SK-N-SH treated with all-trans-retinoic acid at 6 μM for 48 hours (cell line): ENCODE results near the gene HOXC13.

Source experiments
- ATAC-seq: fragments of 200-7000 bp; cut with Tn5 transposase; 3 replicates; pipeline ENCODE4 v1.9.1; 2020; ENCODE audit warnings: mild to moderate bottlenecking, moderate library complexity
- ARNTL ChIP-seq: fragments of 450-650 bp; formaldehyde crosslinking; IDR thresholded peaks from 2 replicates; pipeline ENCODE4 v1.5.0; 2020; ENCODE audit warnings: low read depth, mild to moderate bottlenecking, moderate library complexity, borderline replicate concordance
- BACH2 ChIP-seq: fragments of 250-450 bp; sonication (Bioruptor Pico); IDR thresholded peaks from 2 replicates; pipeline ENCODE4 v1.9.0; 2021; ENCODE audit warnings: mild to moderate bottlenecking, borderline replicate concordance
- CSDC2 ChIP-seq: fragments of 250-450 bp; sonication (Bioruptor Pico); IDR thresholded peaks from 2 replicates; pipeline ENCODE4 v1.5.0; 2020; ENCODE audit warnings: mild to moderate bottlenecking, moderate library complexity
- ESRRG ChIP-seq: fragments of 250-450 bp; sonication (Bioruptor Pico); IDR thresholded peaks from 2 replicates; pipeline ENCODE4 v1.6.1; 2021; ENCODE audit warnings: mild to moderate bottlenecking
- GLIS3 ChIP-seq: fragments of 250-450 bp; sonication (Bioruptor Pico); IDR thresholded peaks from 2 replicates; pipeline ENCODE4 v1.5.0; 2020; ENCODE audit warnings: mild to moderate bottlenecking, moderate library complexity
- ISL1 ChIP-seq: fragments of 250-450 bp; sonication (Bioruptor Pico); IDR thresholded peaks from 2 replicates; pipeline ENCODE4 v2.1.2; 2022; ENCODE audit warnings: mild to moderate bottlenecking, moderate library complexity
- OSR1 ChIP-seq: fragments of 250-450 bp; sonication (Bioruptor Pico); IDR thresholded peaks from 2 replicates; pipeline ENCODE4 v1.8.0; 2022; ENCODE audit warnings: moderate library complexity, mild to moderate bottlenecking, inconsistent platforms
- SNAI2 ChIP-seq: fragments of 250-450 bp; sonication (Bioruptor Pico); IDR thresholded peaks from 2 replicates; pipeline ENCODE4 v1.5.0; 2020; ENCODE audit warnings: mild to moderate bottlenecking, moderate library complexity
- TCF4 ChIP-seq: fragments of 250-450 bp; sonication (Bioruptor Pico); IDR thresholded peaks from 2 replicates; pipeline ENCODE4 v1.8.0; 2021; ENCODE audit warnings: mild to moderate bottlenecking, moderate library complexity, borderline replicate concordance
- TOX ChIP-seq: fragments of 250-450 bp; sonication (Bioruptor Pico); IDR thresholded peaks from 2 replicates; pipeline ENCODE4 v1.8.0; 2021; ENCODE audit warnings: mild to moderate bottlenecking, moderate library complexity, borderline replicate concordance
- ZC3H10 ChIP-seq: fragments of 250-450 bp; sonication (Bioruptor Pico); IDR thresholded peaks from 2 replicates; pipeline ENCODE4 v1.5.1; 2021; ENCODE audit warnings: mild to moderate bottlenecking, moderate library complexity
- ZFP3 ChIP-seq: fragments of 250-450 bp; sonication (Bioruptor Pico); IDR thresholded peaks from 2 replicates; pipeline ENCODE4 v1.5.0; 2020; ENCODE audit warnings: mild to moderate bottlenecking, moderate library complexity
- ZFP30 ChIP-seq: fragments of 450-650 bp; formaldehyde crosslinking; IDR thresholded peaks from 2 replicates; pipeline ENCODE4 v1.5.0; 2022; ENCODE audit warnings: mild to moderate bottlenecking, moderate library complexity
- ZNF565 ChIP-seq: fragments of 450-650 bp; formaldehyde crosslinking; conservative IDR thresholded peaks from 2 replicates; pipeline ENCODE4 v1.5.0; 2020; ENCODE audit warnings: low read depth, mild to moderate bottlenecking, moderate library complexity
- ZNF70 ChIP-seq: fragments of 450-650 bp; formaldehyde crosslinking; IDR thresholded peaks from 2 replicates; pipeline ENCODE4 v1.5.0; 2020; ENCODE audit warnings: mild to moderate bottlenecking, moderate library complexity

Gene HOXC13

GRCh38 chr12:53995378-53996239, 57.0 kb downstream of the HOXC13 start:
- ATAC-seq: peak; percentile 6; the same call in 2 of the 3 replicates

More at GRCh38 chr12:53995378-53996239, 57.0 kb downstream of the HOXC13 start:
- TF ChIP-seq ESRRG (CRISPR knock-in tag): no peak
- TF ChIP-seq ARNTL (CRISPR knock-in tag): no peak
- no peak for TF ChIP-seq ISL1
- TF ChIP-seq ZNF70: no peak
- no peak for TF ChIP-seq ZFP3 (CRISPR knock-in tag)
- TF ChIP-seq ZFP30 (CRISPR knock-in tag): no peak
- no peak for TF ChIP-seq ZNF565
- TF ChIP-seq CSDC2 (CRISPR knock-in tag): no peak
- no peak for TF ChIP-seq ZC3H10 (CRISPR knock-in tag)
- TF ChIP-seq BACH2: no peak
- no peak for TF ChIP-seq TOX (CRISPR knock-in tag)
- no peak for TF ChIP-seq TCF4
- TF ChIP-seq GLIS3: no peak
- no peak for TF ChIP-seq OSR1 (CRISPR knock-in tag)
- no peak for TF ChIP-seq SNAI2
- TF ChIP-seq, all 23 proteins: peak for 0
